CD14-positive monocyte (primary cell): ENCODE results near the gene MAP2K7. TPM values are rescaled to one million over a fixed set of nuclear protein-coding genes. Genes with fewer than 3 reads are reported as not detected.
A peak's percentile ranks its signal among the peaks of the same experiment; 100 is the strongest.

Source experiments
- DNase-seq, 3 donors: peaks; one replicate each; pipeline ENCODE4 v3.0.0-alpha.2; 2011 to 2022
- H2AFZ ChIP-seq: 2 replicates; pipeline ENCODE4 v1.6.0; 2012; ENCODE audit warnings: mild to moderate bottlenecking, low read depth, low read length, inconsistent platforms; ENCODE audit not compliant: insufficient read depth, poor library complexity, severe bottlenecking
- H3K27ac ChIP-seq, 2 donors: 1 replicate in 1 of 2; 2 replicates in 1 of 2; pipeline ENCODE4 v1.5.1; 2012 to 2013; ENCODE audit warnings: low read length in 2 of 2, control low read depth in 1 of 2, inconsistent platforms in 1 of 2, low read depth in 1 of 2, mild to moderate bottlenecking in 1 of 2
- H3K27me3 ChIP-seq, 2 donors: one replicate each; pipeline versions ENCODE4 v1.6.0 to v1.6.1; 2011 to 2013; ENCODE audit warnings: low read length in 2 of 2; ENCODE audit not compliant: control insufficient read depth in 2 of 2, insufficient read depth in 2 of 2
- H3K36me3 ChIP-seq, 2 donors: replicated peaks in 1 of 2; 1 replicate in 1 of 2; 2 replicates in 1 of 2; pipeline versions ENCODE4 v1.5.1 to v1.6.1; 2012 to 2013; ENCODE audit warnings: low read length in 2 of 2, control low read depth in 1 of 2, inconsistent platforms in 1 of 2, mild to moderate bottlenecking in 1 of 2; ENCODE audit not compliant: insufficient read depth in 2 of 2, control insufficient read depth in 1 of 2
- H3K4me1 ChIP-seq, 2 donors: 1 replicate in 1 of 2; 2 replicates in 1 of 2; pipeline versions ENCODE4 v1.5.1 to v1.6.1; 2012 to 2013; ENCODE audit warnings: low read length in 2 of 2, control low read depth in 1 of 2, inconsistent platforms in 1 of 2, mild to moderate bottlenecking in 1 of 2, moderate library complexity in 1 of 2; ENCODE audit not compliant: insufficient read depth in 2 of 2, control insufficient read depth in 1 of 2
- H3K4me2 ChIP-seq: replicated peaks from 2 replicates; pipeline ENCODE3; 2012; ENCODE audit warnings: low read length, moderate library complexity, mild to moderate bottlenecking; ENCODE audit not compliant: poor library complexity, severe bottlenecking; ENCODE audit errors: extremely low read depth
- H3K4me3 ChIP-seq, 3 experiments: fragments of 200-600 bp in 1 of 3; sonication (generic) in 1 of 3; replicated peaks in 1 of 3; 1 replicate in 2 of 3; 2 replicates in 1 of 3; pipeline ENCODE4 v1.5.1; 2011 to 2013; ENCODE audit warnings: low read length in 3 of 3, mild to moderate bottlenecking in 3 of 3, control low read depth in 2 of 3, low read depth in 2 of 3, inconsistent platforms in 1 of 3, moderate library complexity in 1 of 3
- H3K79me2 ChIP-seq: 2 replicates; pipeline ENCODE4 v1.6.0; 2012; ENCODE audit warnings: mild to moderate bottlenecking, control low read depth, inconsistent platforms, low read length, moderate library complexity; ENCODE audit not compliant: insufficient read depth
- H3K9ac ChIP-seq: 2 replicates; pipeline ENCODE4 v1.6.0; 2017; ENCODE audit warnings: low read length, mild to moderate bottlenecking; ENCODE audit not compliant: insufficient read depth, poor library complexity, severe bottlenecking
- H3K9me3 ChIP-seq, 2 donors: replicated peaks in 1 of 2; 1 replicate in 1 of 2; 2 replicates in 1 of 2; pipeline versions ENCODE4 v1.5.1 to v1.6.1; 2012 to 2013; ENCODE audit warnings: low read length in 2 of 2, control low read depth in 1 of 2; ENCODE audit not compliant: control insufficient read depth in 1 of 2, insufficient read depth in 1 of 2
- H4K20me1 ChIP-seq: 2 replicates; pipeline ENCODE4 v1.6.0; 2012; ENCODE audit warnings: mild to moderate bottlenecking, low read length, control low read depth, moderate library complexity; ENCODE audit not compliant: insufficient read depth
- H3K27ac Mint-ChIP-seq, 7 donors: one replicate each; pipeline ENCODE4 v1.8.0; 2020; ENCODE audit warnings: mild to moderate bottlenecking in 7 of 7, mixed read lengths in 7 of 7, moderate library complexity in 6 of 7, inconsistent platforms in 2 of 7
- H3K27me3 Mint-ChIP-seq, 3 donors: one replicate each; pipeline ENCODE4 v1.8.0; 2021 to 2022; ENCODE audit warnings: low read depth in 3 of 3, mild to moderate bottlenecking in 3 of 3, mixed read lengths in 3 of 3, moderate library complexity in 3 of 3, inconsistent platforms in 1 of 3
- H3K36me3 Mint-ChIP-seq, 2 donors: one replicate each; pipeline ENCODE4 v1.8.0; 2020; ENCODE audit warnings: mixed read lengths in 2 of 2, inconsistent platforms in 1 of 2, mild to moderate bottlenecking in 1 of 2
- H3K4me1 Mint-ChIP-seq: one replicate; pipeline ENCODE4 v1.8.0; 2020; ENCODE audit warnings: mild to moderate bottlenecking, mixed read lengths
- H3K4me3 Mint-ChIP-seq, 2 donors: one replicate each; pipeline ENCODE4 v1.8.0; 2020; ENCODE audit warnings: mild to moderate bottlenecking in 2 of 2, mixed read lengths in 2 of 2, moderate library complexity in 1 of 2
- H3K9me3 Mint-ChIP-seq, 7 donors: one replicate each; pipeline ENCODE4 v1.8.0; 2020 to 2022; ENCODE audit warnings: mixed read lengths in 7 of 7, mild to moderate bottlenecking in 6 of 7, moderate library complexity in 6 of 7, inconsistent platforms in 2 of 7
- WGBS: methylation state at CpG from one replicate; pipeline ENCODE4 v1.1.5; 2013; ENCODE audit warnings: missing lambda C conversion rate; ENCODE audit not compliant: insufficient coverage; 5-methylcytosine and 5-hydroxymethylcytosine counted together
- intact Hi-C, 2 donors: fragments of 100-400 bp; cut with micrococcal nuclease; formaldehyde crosslinking; loops; one replicate each; pipeline versions ENCODE4 v1.15.0 to v1.15.1; 2023
- polyA plus RNA-seq, 3 donors: library from polyadenylated mRNA; depleted of rRNA in 1 of 3; unstranded in 2 of 3; stranded (reverse) in 1 of 3; fragments of 300-500 nt in 2 of 3; fragments of >200 nt in 1 of 3; fragmentation: Illumina TruSeq in 2 of 3; gene quantifications; 1 replicate in 2 of 3; 2 replicates in 1 of 3; pipeline ENCODE4 v1.2.3, GENCODE V29; 2012 to 2021
- TF ChIP-seq, protein P1 (sequence below): fragments of 200-600 bp; IDR thresholded peaks from one replicate; pipeline ENCODE4 v1.8.0; 2022; ENCODE audit warnings: antibody characterized with exemption, mild to moderate bottlenecking

Gene MAP2K7
- polyA plus RNA-seq, 3 donors = 0.92 to 39.5 (median 1.5) TPM

DNA sequence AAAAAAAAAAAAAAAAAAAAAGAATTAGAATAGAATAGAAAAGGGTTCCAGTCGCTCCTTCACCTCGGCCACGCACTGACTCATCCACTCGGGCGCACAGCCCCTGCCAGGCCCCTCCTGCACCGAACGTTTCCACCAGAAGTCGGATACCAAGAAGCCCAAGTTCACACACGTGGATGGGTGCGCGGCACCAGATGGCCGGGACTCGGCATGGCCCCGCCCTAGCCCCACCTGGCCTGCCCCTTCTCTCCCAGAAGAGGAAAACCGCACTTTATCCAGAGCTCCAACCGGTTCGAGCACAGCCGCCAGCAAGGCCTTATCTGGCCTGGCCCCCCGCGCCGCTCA, 35.4 kb upstream of the MAP2K7 start:
- Histone ChIP-seq H3K27me3 (peaks cover 24 to 69% of the 10 kb centered on the region in 2 donors), H2AFZ (peak overlapping the region; percentile 80), H3K4me1 (peaks cover 43 to 50% of the 10 kb centered on the region in 2 donors), H3K27ac (no peak overlapping the region), H4K20me1 (no peaks in the 10 kb centered on the region), H3K36me3 (no peaks in the 10 kb centered on the region), H3K4me2 (peak overlapping the region; percentile 74), H3K4me3 (peak overlapping the region in 1 of 3 experiments; percentile 68), H3K9ac (no peak overlapping the region), H3K9me3 (peaks cover 3 to 9% of the 10 kb centered on the region in 2 donors), H3K79me2 (no peaks in the 10 kb centered on the region)
- no peak for DNase-seq
- H3K9me3 Mint-ChIP-seq = peaks cover 3 to 40% (median 15%) of the 10 kb centered on the region in 7 donors
- H3K27me3 Mint-ChIP-seq = peaks cover 69 to 83% (median 77%) of the 10 kb centered on the region in 3 donors
- no peak overlapping the region for H3K27ac Mint-ChIP-seq
- peaks cover 39% of the 10 kb centered on the region for H3K4me1 Mint-ChIP-seq
- H3K36me3 Mint-ChIP-seq = peaks cover 4 to 6% of the 10 kb centered on the region in 2 donors
- H3K4me3 Mint-ChIP-seq = peak overlapping the region; percentile 66 to 83
- 10% methylated on average over 21 of the region's 21 CpGs for WGBS
- TF ChIP-seq, protein P1, sequence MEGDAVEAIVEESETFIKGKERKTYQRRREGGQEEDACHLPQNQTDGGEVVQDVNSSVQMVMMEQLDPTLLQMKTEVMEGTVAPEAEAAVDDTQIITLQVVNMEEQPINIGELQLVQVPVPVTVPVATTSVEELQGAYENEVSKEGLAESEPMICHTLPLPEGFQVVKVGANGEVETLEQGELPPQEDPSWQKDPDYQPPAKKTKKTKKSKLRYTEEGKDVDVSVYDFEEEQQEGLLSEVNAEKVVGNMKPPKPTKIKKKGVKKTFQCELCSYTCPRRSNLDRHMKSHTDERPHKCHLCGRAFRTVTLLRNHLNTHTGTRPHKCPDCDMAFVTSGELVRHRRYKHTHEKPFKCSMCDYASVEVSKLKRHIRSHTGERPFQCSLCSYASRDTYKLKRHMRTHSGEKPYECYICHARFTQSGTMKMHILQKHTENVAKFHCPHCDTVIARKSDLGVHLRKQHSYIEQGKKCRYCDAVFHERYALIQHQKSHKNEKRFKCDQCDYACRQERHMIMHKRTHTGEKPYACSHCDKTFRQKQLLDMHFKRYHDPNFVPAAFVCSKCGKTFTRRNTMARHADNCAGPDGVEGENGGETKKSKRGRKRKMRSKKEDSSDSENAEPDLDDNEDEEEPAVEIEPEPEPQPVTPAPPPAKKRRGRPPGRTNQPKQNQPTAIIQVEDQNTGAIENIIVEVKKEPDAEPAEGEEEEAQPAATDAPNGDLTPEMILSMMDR = no peak
- intact Hi-C loops = loop anchor here in 1 of 2 donors (5.0 kb wide), 1 partner anchor 54 kb away; the partner anchor contains the start of gene SNAPC2

DNA sequence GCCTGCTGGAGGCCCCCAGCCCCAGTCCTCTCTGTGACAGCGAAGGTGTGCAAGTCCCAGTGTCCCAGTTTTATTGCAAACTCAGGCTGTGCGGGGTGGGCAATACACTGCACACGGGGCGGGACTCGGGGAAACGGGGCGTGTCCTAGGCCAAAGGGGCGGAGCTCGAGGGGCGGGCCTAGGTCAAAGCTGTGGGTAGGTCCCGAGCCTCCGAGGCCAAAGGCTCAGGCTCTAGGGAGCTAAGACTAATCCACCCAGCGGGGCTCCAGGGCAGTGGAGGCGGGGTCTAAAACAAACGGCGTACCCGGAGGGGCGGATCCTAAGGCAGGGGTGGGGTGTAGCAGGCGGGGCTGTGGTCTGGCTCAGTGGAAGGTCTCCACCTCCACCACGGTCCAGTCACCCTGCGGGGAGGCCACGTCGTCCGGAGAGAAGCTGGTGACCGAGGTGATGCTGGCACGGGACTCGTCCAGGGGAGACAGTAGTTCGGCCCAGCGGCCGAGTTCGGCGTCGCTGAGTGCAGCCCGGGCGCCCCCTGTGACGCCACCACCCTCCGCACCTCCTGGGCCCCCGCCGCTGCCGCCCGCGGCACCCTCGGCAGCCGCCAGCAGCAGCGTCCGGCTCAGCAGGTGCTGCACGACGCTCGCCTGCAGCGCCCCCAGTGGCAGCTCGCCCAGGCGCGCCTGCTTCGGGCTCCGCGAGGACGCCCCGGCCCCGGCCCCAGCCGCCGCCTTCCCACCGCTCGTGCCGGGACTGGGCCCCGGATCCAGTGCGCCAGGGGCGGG, 34.8 kb upstream of the MAP2K7 start:
- Histone ChIP-seq H4K20me1 (no peaks in the 10 kb centered on the region), H3K36me3 (no peaks in the 10 kb centered on the region), H3K27ac (no peak overlapping the region), H3K4me2 (peak overlapping the region; percentile 74), H3K27me3 (peaks cover 30 to 70% of the 10 kb centered on the region in 2 donors), H3K9ac (peak overlapping the region; percentile 43), H3K9me3 (peaks cover 3 to 13% of the 10 kb centered on the region in 2 donors), H3K4me1 (peaks cover 43 to 50% of the 10 kb centered on the region in 2 donors), H3K4me3 (peak overlapping the region in 2 of 3 experiments; percentile 10 to 68), H3K79me2 (no peaks in the 10 kb centered on the region), H2AFZ (peak overlapping the region; percentile 80)
- H3K9me3 Mint-ChIP-seq = peaks cover 3 to 41% (median 17%) of the 10 kb centered on the region in 7 donors
- H3K4me1 Mint-ChIP-seq = peaks cover 41% of the 10 kb centered on the region
- intact Hi-C loops = loop anchor here in 1 of 2 donors (5.0 kb wide), 1 partner anchor 53 kb away; the partner anchor contains the start of gene SNAPC2
- WGBS = under 1% methylated on average over 61 of the region's 67 CpGs
- peak overlapping the region; percentile 66 to 83 for H3K4me3 Mint-ChIP-seq
- TF ChIP-seq, protein P1 = peak; percentile 97
- peaks cover 70 to 83% (median 77%) of the 10 kb centered on the region in 3 donors for H3K27me3 Mint-ChIP-seq
- DNase-seq = peak; percentile 51 to 76 (median 69)
- H3K27ac Mint-ChIP-seq = no peak overlapping the region
- H3K36me3 Mint-ChIP-seq = peaks cover 4 to 8% of the 10 kb centered on the region in 2 donors
